A172 (cell line): ENCODE data around the gene KCTD19. TPM values are rescaled to one million over a fixed set of nuclear protein-coding genes. Genes with fewer than 3 reads are reported as not detected.
A peak's percentile ranks its signal among the peaks of the same experiment; 100 is the strongest.

Experiments
- DNase-seq: peaks from one replicate; pipeline ENCODE4 v3.0.0-alpha.2; 2015; ENCODE audit warnings: low spot score
- total RNA-seq: library from RNA; depleted of rRNA; stranded (reverse); fragments of >200 nt; shearing (Covaris generic); gene quantifications from 2 replicates; pipeline ENCODE4 v1.2.3, GENCODE V29; 2014

Gene KCTD19
- total RNA-seq, 1 experiment from 2014 or later, result not detected

- peak; percentile 76 for DNase-seq
These were observed 66.0 kb downstream of the KCTD19 start for GRCh38 chr16:67260426-67261063.

- DNase-seq, result no peak
These were observed 66.8 kb downstream of the KCTD19 start for GRCh38 chr16:67259705-67260104.

DNA sequence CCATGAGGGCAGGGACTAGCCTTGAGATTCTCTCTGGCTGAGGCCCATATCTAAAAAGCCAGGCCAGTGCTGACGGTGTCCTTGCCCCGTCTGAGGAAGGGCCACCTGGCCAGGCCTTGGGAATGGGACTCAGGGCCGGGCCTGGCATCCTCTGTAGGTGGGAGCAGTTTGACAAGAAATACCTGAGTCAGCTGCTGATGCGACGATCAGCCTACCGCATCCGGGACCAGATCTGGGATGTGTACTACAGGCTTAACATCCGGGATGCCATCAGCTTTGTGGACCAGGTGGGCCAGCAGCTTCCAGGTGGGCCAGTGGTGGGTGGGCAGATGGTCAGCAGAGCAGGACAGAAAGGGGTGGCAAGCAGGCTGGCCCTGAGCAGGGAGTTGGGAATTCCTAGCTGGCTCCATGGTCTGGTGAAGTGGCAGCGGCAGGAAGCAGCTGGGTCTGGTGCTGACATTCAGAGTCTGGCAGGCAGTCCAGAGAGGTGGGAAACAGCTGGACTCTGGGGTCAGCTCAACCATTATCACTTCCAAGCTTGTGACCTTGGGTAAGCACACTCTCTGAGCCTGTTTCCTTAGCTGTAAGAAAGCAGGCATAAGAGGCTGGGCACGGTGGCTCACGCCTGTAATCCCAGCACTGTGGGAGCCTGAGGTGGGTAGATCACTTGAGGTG, 68.2 kb downstream of the KCTD19 start:
- no peak for DNase-seq

GRCh38 chr16:67257486-67258160, 68.9 kb downstream of the KCTD19 start:
- no peak for DNase-seq

GRCh38 chr16:67256701-67257230, 69.8 kb downstream of the KCTD19 start:
- DNase-seq, result no peak

- DNase-seq, result no peak
These were observed 70.9 kb downstream of the KCTD19 start for GRCh38 chr16:67255553-67256221.

DNA sequence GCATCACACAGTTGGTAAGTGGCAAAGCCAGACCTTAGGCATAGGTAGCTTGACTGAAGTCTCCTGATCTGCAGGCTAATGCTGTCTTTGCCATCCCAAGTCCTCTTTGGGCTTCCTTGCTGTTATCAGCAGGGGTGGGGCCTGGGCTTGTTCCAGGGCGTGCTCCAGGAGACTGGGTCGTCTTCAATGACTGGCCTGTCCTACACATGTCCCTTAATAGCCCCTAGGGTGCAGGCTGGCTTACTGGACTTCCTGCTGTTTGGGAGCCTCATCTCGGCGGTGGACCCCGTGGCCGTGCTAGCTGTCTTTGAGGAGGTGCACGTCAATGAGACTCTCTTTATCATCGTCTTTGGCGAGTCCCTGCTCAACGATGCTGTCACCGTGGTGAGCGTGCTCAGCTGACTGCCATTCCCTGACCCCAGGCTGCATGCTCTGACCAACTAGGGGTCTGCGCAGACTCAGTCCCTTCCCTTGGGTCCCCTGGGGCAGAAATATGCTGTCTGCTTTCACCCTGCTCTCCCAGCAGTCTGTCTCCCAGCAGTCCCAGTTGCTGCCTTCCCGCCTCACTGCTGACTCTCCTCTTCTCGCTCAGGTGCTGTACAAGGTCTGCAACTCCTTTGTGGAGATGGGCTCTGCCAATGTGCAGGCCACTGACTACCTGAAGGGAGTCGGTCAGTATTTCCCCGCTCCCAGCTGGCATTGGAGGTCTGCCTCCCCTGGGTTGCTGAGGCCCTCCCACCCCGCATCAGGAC, 71.6 kb downstream of the KCTD19 start:
- DNase-seq, result no peak

DNA sequence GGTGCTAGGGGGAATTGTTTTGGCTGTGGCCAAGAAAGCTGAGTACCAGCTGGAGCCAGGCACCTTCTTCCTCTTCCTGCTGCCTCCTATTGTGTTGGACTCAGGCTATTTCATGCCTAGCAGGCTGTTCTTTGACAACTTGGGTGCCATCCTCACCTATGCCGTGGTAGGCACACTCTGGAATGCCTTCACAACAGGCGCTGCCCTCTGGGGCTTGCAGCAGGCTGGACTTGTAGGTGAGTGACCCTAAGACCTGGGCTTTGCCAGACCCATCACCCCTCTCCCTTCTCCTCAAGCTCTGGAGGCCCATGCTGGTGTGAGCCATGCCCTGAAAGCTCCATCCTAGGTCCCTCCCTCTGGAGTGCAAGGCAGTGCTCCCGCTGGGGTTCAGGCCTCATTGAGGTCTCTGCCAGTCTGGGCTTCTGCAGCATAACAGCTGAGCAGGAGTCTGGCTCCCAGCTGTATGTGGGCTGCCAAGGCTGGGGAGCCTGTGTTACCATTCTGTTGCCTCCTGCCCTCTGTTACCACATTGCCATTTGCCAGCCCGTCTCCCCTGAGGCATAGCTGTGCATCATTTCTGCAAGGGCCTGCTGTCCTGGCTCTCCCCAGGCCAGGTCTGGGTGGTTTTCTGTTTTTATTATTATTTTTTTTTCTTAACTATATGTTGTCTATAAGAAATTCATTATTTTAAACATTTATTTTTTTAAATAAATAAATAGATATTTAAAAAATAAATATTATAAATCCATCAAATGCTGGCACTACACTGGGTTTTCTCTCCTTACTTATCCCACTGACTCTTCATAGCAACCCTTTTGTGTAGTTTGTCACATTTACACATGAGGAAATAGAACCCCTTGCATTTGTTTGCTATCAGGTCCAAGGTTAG, 73.7 kb downstream of the KCTD19 start:
- no peak for DNase-seq

- DNase-seq, result no peak
These were observed 76.6 kb downstream of the KCTD19 start for GRCh38 chr16:67250045-67250327.

DNA sequence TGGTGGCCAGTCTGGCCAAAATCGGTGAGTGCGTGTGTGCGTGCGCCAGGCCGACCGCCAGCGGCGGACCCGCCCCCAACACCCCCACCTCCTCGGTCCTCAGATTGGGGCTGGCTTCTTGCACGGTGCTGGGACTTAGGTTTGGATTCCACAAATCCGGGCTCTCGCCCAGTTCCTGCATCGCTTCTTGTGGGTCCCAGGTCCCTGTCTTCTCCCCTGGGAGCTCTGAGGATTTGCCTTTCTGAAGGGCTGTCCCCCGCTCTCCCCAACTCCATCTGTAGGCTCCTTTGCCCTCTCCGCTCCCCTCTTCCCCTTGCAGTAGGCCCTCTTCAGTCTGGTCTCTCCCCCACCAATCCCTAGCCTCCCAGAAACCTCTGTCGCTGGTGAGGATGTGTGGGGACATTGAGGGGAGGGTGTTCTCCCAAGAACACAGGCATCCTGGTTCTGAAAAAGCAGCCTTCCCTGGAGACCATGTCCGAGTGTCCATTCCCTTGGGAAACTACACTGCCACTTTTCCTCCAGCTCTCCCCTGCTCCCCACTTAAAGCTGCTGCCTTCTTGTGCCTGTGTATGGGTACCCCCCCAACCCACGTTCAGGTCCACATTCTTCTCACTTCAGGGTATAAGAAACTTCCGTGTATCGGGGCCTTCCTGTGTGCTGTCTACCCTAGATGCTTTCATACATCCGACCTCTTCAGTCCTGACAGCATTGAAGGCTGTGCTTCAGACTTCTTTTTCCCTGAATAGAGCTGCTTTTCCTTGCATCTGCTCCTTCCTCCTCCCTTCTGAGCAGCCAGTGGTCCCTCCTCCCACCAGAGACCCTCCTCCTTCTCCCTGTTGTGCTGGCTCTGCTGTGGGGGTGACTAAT, 77.1 kb downstream of the KCTD19 start:
- DNase-seq, result no peak

DNA sequence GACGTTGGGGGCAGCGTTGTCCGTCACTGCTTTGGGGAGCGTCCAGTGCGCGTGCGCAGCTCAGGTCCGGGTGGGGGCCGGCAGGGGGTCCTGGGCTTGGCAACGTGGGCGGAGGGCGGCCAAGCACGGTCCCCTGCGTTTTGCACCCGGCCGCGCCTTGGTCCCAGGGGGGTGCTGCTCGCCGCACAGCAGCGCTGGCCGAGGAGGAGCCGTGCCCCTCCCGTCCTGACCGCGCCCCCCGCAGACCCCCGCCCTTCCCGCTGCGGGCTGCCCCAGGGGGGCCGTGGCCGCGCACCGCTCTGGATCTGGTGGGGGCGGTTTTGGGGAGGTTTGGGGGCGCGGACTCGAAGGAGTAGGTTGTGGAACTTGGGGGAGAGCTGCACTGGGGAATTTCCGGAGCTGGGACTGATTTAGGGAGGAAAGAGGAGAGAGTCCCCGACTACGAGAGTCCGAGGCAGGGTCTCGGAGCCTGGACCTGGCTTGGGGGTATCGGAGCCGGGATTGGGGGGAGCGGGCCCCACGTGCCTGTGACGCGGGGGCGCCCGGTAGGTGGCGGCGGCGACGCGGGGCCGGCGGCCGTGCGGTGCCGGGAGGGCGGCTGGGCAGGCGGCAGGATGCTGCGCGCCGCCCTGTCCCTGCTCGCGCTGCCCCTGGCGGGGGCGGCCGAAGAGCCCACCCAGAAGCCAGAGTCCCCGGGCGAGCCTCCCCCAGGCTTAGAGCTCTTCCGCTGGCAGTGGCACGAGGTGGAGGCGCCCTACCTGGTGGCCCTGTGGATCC, 78.0 kb downstream of the KCTD19 start, which contains the start of gene SLC9A5:
Gene SLC9A5, plus strand, starts transcription at position 579 of the 777 bp plus-strand sequence. Its CDS starts 36 bp downstream, at position 615.
- no peak for DNase-seq

GRCh38 chr16:67248073-67248400, 78.5 kb downstream of the KCTD19 start:
- DNase-seq, result no peak

DNA sequence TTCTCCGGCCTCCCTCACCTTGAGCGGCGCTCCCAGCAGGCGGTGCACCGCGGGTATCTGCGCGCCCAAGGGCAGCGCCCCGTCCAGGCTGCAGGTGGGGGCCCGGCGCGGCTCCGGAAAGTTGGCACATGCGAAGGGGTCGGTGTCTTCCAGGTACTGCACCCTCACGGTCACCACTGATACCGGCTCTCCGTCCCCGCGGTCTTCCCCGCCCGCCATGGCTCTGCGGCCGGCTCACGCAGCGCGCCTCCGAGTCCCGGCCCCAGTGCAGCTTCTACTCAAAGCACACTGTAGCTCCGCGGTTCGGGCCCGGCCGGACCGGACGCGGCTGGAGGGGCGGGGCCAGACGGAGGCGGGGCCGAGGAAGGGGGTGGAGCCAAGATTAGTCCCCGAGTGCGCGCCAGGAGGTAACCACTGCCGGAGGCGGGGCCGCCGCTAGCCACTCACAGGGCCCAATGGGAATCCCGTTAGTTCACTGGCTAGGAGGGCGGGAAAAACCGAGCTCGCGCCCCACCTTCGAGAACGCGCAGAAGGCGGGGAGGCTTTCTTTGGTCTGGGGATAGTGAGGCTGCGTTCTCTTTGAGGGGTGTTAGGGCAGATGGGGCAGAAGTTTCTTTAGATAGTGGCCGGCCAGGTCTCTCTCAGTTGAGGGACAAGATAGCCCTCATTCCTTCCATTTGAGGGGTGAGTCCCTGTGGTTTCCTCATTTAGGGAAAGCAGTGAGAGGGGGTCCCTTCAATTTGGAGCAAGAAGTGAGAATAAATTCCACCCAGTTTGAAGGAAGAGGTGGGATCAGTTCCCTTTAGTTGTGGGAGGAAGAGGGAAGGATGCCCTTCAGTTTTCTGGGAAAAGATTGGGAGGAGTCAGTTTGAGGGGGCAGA, 79.1 kb downstream of the KCTD19 start, which contains the start of gene FHOD1:
Gene FHOD1, minus strand, starts transcription at position 290 of the 881 bp plus-strand sequence. Its CDS starts 71 bp downstream, at position 219.
- DNase-seq, result peak; percentile 91

DNA sequence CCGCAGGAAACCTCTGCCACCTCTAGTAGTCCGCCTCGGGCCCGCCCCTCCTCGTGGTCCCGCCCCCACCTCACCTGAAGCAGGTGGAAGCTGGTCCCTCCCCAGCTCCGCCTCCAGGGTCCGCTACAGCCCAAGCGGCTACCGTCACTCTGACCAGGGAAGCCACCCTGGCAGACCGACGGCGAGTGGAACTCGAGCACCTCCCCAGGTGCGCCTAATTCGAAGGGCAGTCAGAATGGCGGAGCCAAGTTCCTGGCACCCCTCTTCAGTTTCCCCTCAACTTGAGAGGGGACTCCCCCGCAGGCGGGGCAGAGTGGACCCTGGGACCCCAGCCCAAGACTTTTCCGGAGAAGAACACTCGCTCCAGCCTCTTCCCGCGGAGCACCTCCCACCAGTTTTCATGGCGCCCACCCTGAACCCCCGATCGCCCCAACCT, 79.8 kb downstream of the KCTD19 start:
- peak; percentile 29 for DNase-seq

- peak; percentile 66 for DNase-seq
These were observed 80.3 kb downstream of the KCTD19 start for GRCh38 chr16:67246081-67246755.

GRCh38 chr16:67245674-67246080, 80.9 kb downstream of the KCTD19 start:
- peak; percentile 45 for DNase-seq

DNA sequence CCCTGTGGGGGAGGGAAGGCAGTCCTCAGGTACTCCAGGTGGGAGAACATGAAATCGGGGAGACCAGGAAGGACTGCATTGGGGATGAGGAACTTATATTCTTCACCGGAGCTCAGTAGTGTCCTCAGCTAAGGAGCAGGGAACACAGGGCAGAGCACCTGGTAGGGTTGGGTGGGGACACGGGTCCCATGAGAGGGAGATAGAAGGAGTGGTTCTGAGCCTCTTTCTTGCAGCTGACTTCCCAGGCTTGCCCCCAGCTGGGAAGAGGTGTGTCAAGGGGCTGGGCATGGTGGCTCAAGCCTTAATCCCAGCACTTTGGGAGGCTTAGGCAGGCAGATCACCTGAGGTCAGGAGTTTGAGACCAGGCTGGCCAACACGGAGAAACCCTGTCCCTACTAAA, 81.4 kb downstream of the KCTD19 start:
- no peak for DNase-seq
